Gastrocnemius medialis (tissue), 4 donors: Measurements from ENCODE around the gene SMTNL1. TPM values are rescaled to one million over a fixed set of nuclear protein-coding genes. Genes with fewer than 3 reads are reported as not detected.
A peak's percentile ranks its signal among the peaks of the same experiment; 100 is the strongest.

Source experiments
- ATAC-seq, 2 donors: fragments of 150-250 bp; one replicate each; pipeline ENCODE4 v1.9.1; 2016
- DNase-seq, 2 donors: peaks; one replicate each; pipeline ENCODE4 v3.0.0-alpha.2; 2019
- H3K27ac ChIP-seq, 4 donors: fragments of 200-600 bp; sonication (generic); 1 replicate in 1 of 4; 2 replicates in 3 of 4; pipeline ENCODE4 v1.5.1; 2016 to 2018; ENCODE audit warnings: mild to moderate bottlenecking in 2 of 4, moderate library complexity in 1 of 4
- H3K27me3 ChIP-seq, 3 donors: fragments of 200-600 bp; sonication (generic) in 2 of 3; 1 replicate in 1 of 3; 2 replicates in 2 of 3; pipeline versions ENCODE4 v1.5.1 to v1.6.0; 2016 to 2019; ENCODE audit warnings: mild to moderate bottlenecking in 1 of 3, moderate library complexity in 1 of 3
- H3K36me3 ChIP-seq, 2 donors: fragments of 200-600 bp; sonication (generic) in 1 of 2; one replicate each; pipeline ENCODE4 v1.5.1; 2017 to 2018
- H3K4me1 ChIP-seq, 2 donors: fragments of 200-600 bp; sonication (generic) in 1 of 2; one replicate each; pipeline ENCODE4 v1.5.1; 2016 to 2017; ENCODE audit warnings: mild to moderate bottlenecking in 2 of 2
- H3K4me3 ChIP-seq, 4 donors: fragments of 200-600 bp; sonication (generic) in 3 of 4; 1 replicate in 1 of 4; 2 replicates in 3 of 4; pipeline ENCODE4 v1.5.1; 2016 to 2019; ENCODE audit warnings: mild to moderate bottlenecking in 2 of 4
- H3K9me3 ChIP-seq, 3 donors: fragments of 200-600 bp; sonication (generic) in 2 of 3; 1 replicate in 1 of 3; 2 replicates in 2 of 3; pipeline ENCODE4 v1.5.1; 2016 to 2019
- CTCF ChIP-seq, 5 experiments: fragments of 450-650 bp in 3 of 5; fragments of 200-600 bp in 2 of 5; sonication (generic) in 2 of 5; IDR thresholded peaks in 4 of 5; conservative IDR thresholded peaks in 1 of 5; 1 replicate in 4 of 5; 2 replicates in 1 of 5; pipeline ENCODE4 v1.5.1; 2016 to 2019; ENCODE audit warnings: antibody characterized with exemption in 5 of 5, mild to moderate bottlenecking in 3 of 5, moderate library complexity in 3 of 5
- POLR2A ChIP-seq, 2 donors: fragments of 450-650 bp; IDR thresholded peaks; one replicate each; pipeline ENCODE4 v1.6.1; 2017; ENCODE audit warnings: antibody characterized with exemption in 2 of 2, mild to moderate bottlenecking in 2 of 2, moderate library complexity in 2 of 2
- in situ Hi-C, 4 donors: fragments of 200-750 bp; cut with MboI; loops; one replicate each; pipeline versions ENCODE4 v1.15.0 to v1.8.0; 2017; ENCODE audit warnings: low sequenced_read_pairs in 4 of 4
- intact Hi-C: fragments of 100-400 bp; cut with DNase I; formaldehyde crosslinking; loops from one replicate; pipeline ENCODE4 v1.15.1; 2023; ENCODE audit warnings: low total_unique reads
- total RNA-seq, 4 donors: library from RNA; depleted of rRNA; stranded (reverse); fragments of >200 nt; gene quantifications; one replicate each; pipeline versions ENCODE4 v1.1.0 to v1.2.3, GENCODE V29; 2016

SMTNL1 gene
- total RNA-seq, 4 donors from 2014 or later, result 23.0 to 52.7 (median 43.4) TPM

- ATAC-seq (no peak), DNase-seq (no peak)
- Histone ChIP-seq H3K36me3 (no peaks in the 10 kb centered on the region), H3K4me1 (peaks cover 28 to 39% of the 10 kb centered on the region in 2 donors), H3K27ac (peak overlapping the region; percentile 87 to 95 (median 92)), H3K9me3 (no peaks in the 10 kb centered on the region), H3K27me3 (no peaks in the 10 kb centered on the region), H3K4me3 (no peak overlapping the region)
- intact Hi-C loops (loop anchor here (2.0 kb wide), 1 partner anchor 14 kb away; the partner anchor contains the start of gene SLC43A1), in situ Hi-C loops (no loop called here)
- TF ChIP-seq CTCF (IDR thresholded peaks at IDR 0.05 in 4 of 5, conservative IDR thresholded peaks at IDR 0.05 in 1 of 5), result no peak
Observed at GRCh38 chr11:57500926-57501325, 36.5 kb upstream of the SMTNL1 start.

DNA sequence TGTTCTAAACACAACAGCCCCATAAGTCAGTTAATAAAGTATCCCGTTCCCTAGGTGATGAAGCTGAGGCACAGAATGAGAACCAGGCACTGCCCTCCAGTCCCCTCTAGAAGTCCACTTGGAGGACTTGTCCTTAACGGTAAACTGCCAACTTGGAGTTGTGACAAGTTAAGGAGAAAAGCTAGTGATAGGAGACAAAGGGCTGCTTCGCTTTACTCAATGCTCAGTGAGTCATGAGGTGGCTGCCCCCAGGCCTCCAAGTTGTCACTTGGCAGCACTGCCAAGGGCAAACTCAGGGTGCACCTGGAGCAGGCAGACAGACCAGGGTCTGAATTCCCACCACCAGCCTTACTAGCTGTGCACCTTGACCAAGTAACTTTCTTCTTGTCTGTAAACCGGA is 35.4 kb upstream of the SMTNL1 start:
- no peaks in the 10 kb centered on the region for H3K36me3 ChIP-seq
- peaks cover 28 to 39% of the 10 kb centered on the region in 2 donors for H3K4me1 ChIP-seq
- TF ChIP-seq CTCF (IDR thresholded peaks at IDR 0.05 in 4 of 5, conservative IDR thresholded peaks at IDR 0.05 in 1 of 5), result no peak
- TF ChIP-seq POLR2A (IDR thresholded peaks at IDR 0.05), result no peak
- ATAC-seq (peak in 1 of 2 donors; percentile 43), DNase-seq (peak in 1 of 2 donors; percentile 74)
- intact Hi-C loops (loop anchor here (2.0 kb wide), 1 partner anchor 13 kb away; the partner anchor contains the start of gene SLC43A1), in situ Hi-C loops (no loop called here)
- no peaks in the 10 kb centered on the region for H3K9me3 ChIP-seq
- H3K27me3 ChIP-seq, result no peaks in the 10 kb centered on the region
- H3K4me3 ChIP-seq, result no peak overlapping the region
- H3K27ac ChIP-seq, result peak overlapping the region; percentile 87 to 95 (median 92)

GRCh38 chr11:57502376-57502775 is 35.0 kb upstream of the SMTNL1 start:
- no peaks in the 10 kb centered on the region for H3K9me3 ChIP-seq
- peaks cover 28 to 39% of the 10 kb centered on the region in 2 donors for H3K4me1 ChIP-seq
- H3K36me3 ChIP-seq, result no peaks in the 10 kb centered on the region
- ATAC-seq (no peak), DNase-seq (no peak)
- TF ChIP-seq CTCF (IDR thresholded peaks at IDR 0.05 in 4 of 5, conservative IDR thresholded peaks at IDR 0.05 in 1 of 5), result no peak
- no peak for TF ChIP-seq POLR2A (IDR thresholded peaks at IDR 0.05)
- no peak overlapping the region for H3K4me3 ChIP-seq
- in situ Hi-C loops (no loop called here), intact Hi-C loops (no loop called here)
- H3K27ac ChIP-seq, result peak overlapping the region; percentile 87 to 95 (median 92)
- no peaks in the 10 kb centered on the region for H3K27me3 ChIP-seq

DNA sequence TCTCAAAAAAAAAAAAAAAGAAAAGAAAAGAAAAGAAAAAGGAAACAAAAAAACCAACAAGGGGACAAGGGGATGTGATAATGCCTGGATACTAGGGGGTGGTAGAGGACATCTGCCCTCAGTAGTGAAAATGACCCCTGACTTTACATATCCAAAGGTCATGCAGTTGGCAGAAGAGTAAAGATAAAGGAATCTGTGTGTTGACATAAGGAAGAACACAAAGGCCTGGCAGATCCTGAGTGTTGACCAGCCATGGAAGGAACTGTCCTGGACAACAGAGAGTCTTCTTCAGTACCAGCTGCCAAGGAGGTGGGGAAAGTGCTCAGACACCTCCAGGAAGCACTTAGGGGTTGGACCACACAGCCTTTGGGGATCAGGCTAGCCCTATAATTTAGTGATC is 34.5 kb upstream of the SMTNL1 start:
- in situ Hi-C loops, result no loop called here

More for the DNA sequence above, 34.5 kb upstream of the SMTNL1 start:
- Histone ChIP-seq H3K9me3 (no peaks in the 10 kb centered on the region), H3K4me1 (peaks cover 28 to 39% of the 10 kb centered on the region in 2 donors), H3K4me3 (no peak overlapping the region), H3K27me3 (no peaks in the 10 kb centered on the region), H3K27ac (peak overlapping the region in 2 of 4 donors; percentile 10 to 87), H3K36me3 (no peaks in the 10 kb centered on the region)
- TF ChIP-seq POLR2A (IDR thresholded peaks at IDR 0.05), result no peak
- no peak for TF ChIP-seq CTCF (IDR thresholded peaks at IDR 0.05 in 4 of 5, conservative IDR thresholded peaks at IDR 0.05 in 1 of 5)
- DNase-seq (no peak), ATAC-seq (no peak)
- intact Hi-C loops, result no loop called here
